K562 (cell line): Measurements from ENCODE around the gene UBE2L3. TPM values are rescaled to one million over a fixed set of nuclear protein-coding genes. Genes with fewer than 3 reads are reported as not detected.

ENCODE experiments used
- CBFA2T2 ChIP-seq: fragments of 450-650 bp; conservative IDR thresholded peaks from 2 replicates; pipeline ENCODE4 v1.6.1; 2017; ENCODE audit warnings: mild to moderate bottlenecking
- CBX3 ChIP-seq, 2 experiments: IDR thresholded peaks; 1 replicate in 1 of 2; 2 replicates in 1 of 2; pipeline ENCODE4 v1.6.1; 2012; ENCODE audit warnings: inconsistent platforms in 2 of 2, low read length in 2 of 2, borderline replicate concordance in 1 of 2, control low read depth in 1 of 2
- ESRRA ChIP-seq: fragments of 450-650 bp; IDR thresholded peaks from 2 replicates; pipeline ENCODE4 v1.6.1; 2014; ENCODE audit warnings: low read depth, mild to moderate bottlenecking, moderate library complexity, borderline replicate concordance
- FOXA3 ChIP-seq, 2 experiments: fragments of 450-650 bp in 1 of 2; sonication (generic) in 1 of 2; formaldehyde crosslinking; IDR thresholded peaks in 1 of 2; conservative IDR thresholded peaks in 1 of 2; 2 replicates each; pipeline versions ENCODE4 v1.4.0 to v1.8.0; 2020 to 2022; ENCODE audit warnings: mild to moderate bottlenecking in 2 of 2, missing genetic modification reagents in 1 of 2
- FOXK2 ChIP-seq, 2 experiments: fragments of 450-650 bp; IDR thresholded peaks in 1 of 2; conservative IDR thresholded peaks in 1 of 2; 2 replicates each; pipeline ENCODE4 v1.6.1; 2016; ENCODE audit warnings: low read depth in 2 of 2, mild to moderate bottlenecking in 1 of 2
- GTF2F1 ChIP-seq: IDR thresholded peaks from 2 replicates; pipeline ENCODE4 v1.6.1; 2011; ENCODE audit warnings: low read depth, low read length, improper control_type of control experiment
- KAT2B ChIP-seq: IDR thresholded peaks from one replicate; pipeline ENCODE4 v1.6.1; 2012; ENCODE audit warnings: low read depth, mild to moderate bottlenecking, control low read depth, inconsistent platforms, low read length, moderate library complexity
- MEF2D ChIP-seq: conservative IDR thresholded peaks from 2 replicates; pipeline ENCODE4 v1.6.1; 2016; ENCODE audit warnings: low read depth, missing genetic modification characterization, missing compliant biosample characterization
- MYC ChIP-seq, 2 experiments: fragments of 250-450 bp in 1 of 2; sonication (Bioruptor Pico) in 1 of 2; IDR thresholded peaks; 2 replicates each; pipeline versions ENCODE4 v1.5.1 to v1.6.1; 2012 to 2021; ENCODE audit warnings: low read depth in 2 of 2, borderline replicate concordance in 1 of 2, improper control_type of control experiment in 1 of 2, low read length in 1 of 2, mild to moderate bottlenecking in 1 of 2, moderate library complexity in 1 of 2
- NFYB ChIP-seq: IDR thresholded peaks from 2 replicates; pipeline ENCODE4 v1.6.1; 2011; ENCODE audit warnings: mild to moderate bottlenecking, moderate library complexity; ENCODE audit not compliant: insufficient read length; ENCODE audit errors: extremely low read depth
- RUNX1 ChIP-seq: sonication (generic); IDR thresholded peaks from 2 replicates; pipeline ENCODE4 v1.6.1; 2016; ENCODE audit warnings: antibody characterized with exemption, low read depth
- SAFB ChIP-seq: fragments of 200-400 bp; formaldehyde crosslinking; IDR thresholded peaks from 2 replicates; pipeline ENCODE4 v1.6.1; 2017; ENCODE audit warnings: low read depth, low read length, borderline replicate concordance
- SIRT6 ChIP-seq: IDR thresholded peaks from one replicate; pipeline ENCODE4 v1.6.1; 2012; ENCODE audit warnings: low read depth, mild to moderate bottlenecking, control low read depth, inconsistent platforms, low read length, moderate library complexity
- SMAD2 ChIP-seq: fragments of 150-350 bp; IDR thresholded peaks from 2 replicates; pipeline ENCODE4 v1.6.1; 2014; ENCODE audit warnings: low read depth, mild to moderate bottlenecking, low read length
- UBTF ChIP-seq, 2 experiments: IDR thresholded peaks; 2 replicates each; pipeline ENCODE4 v1.6.1; 2012; ENCODE audit warnings: improper control_type of control experiment in 2 of 2, low read depth in 2 of 2, low read length in 2 of 2, borderline replicate concordance in 1 of 2
- ZNF639 ChIP-seq, 2 experiments: fragments of 200-800 bp in 1 of 2; sonication (Bioruptor generic) in 1 of 2; sonication (generic) in 1 of 2; formaldehyde crosslinking in 1 of 2; IDR thresholded peaks in 1 of 2; conservative IDR thresholded peaks in 1 of 2; 2 replicates each; pipeline versions ENCODE4 v1.5.0 to v1.6.1; 2016 to 2020; ENCODE audit warnings: missing compliant biosample characterization in 1 of 2, missing genetic modification characterization in 1 of 2, missing genetic modification reagents in 1 of 2
- ZNF778 ChIP-seq: fragments of 450-650 bp; formaldehyde crosslinking; IDR thresholded peaks from 2 replicates; pipeline ENCODE4 v1.4.0; 2020; ENCODE audit warnings: mild to moderate bottlenecking, moderate library complexity
- ZNF780A ChIP-seq: fragments of 250-450 bp; sonication (Bioruptor Pico); IDR thresholded peaks from 2 replicates; pipeline ENCODE4 v1.5.0; 2021; ENCODE audit warnings: mild to moderate bottlenecking
- polyA plus RNA-seq, 8 experiments: library from polyadenylated mRNA; depleted of rRNA in 4 of 8; stranded (reverse) in 5 of 8; unstranded in 3 of 8; fragments of >200 nt; fragmentation: Nextera tagmentation in 2 of 8; fragmentation: Illumina TruSeq in 1 of 8; extraction: Ambion mirVana in 2 of 8; extraction: Trizol in 1 of 8; gene quantifications; 2 replicates each; pipeline versions ENCODE4 v1.2.1 to v1.2.3, GENCODE V29; 2011 to 2014; ENCODE audit warnings: inconsistent platforms in 1 of 8, missing spikeins in 1 of 8
- total RNA-seq, 7 experiments: library from RNA; depleted of rRNA in 6 of 7; stranded (reverse); fragments of >200 nt in 6 of 7; fragmentation: Illumina TruSeq in 2 of 7; extraction: Trizol in 2 of 7; gene quantifications; 2 replicates each; pipeline versions ENCODE4 v1.2.1 to v1.2.3, GENCODE V29; 2011 to 2021; ENCODE audit warnings: low replicate concordance in 1 of 7
- TF ChIP-seq, protein P1 (sequence below): fragments of 450-650 bp; formaldehyde crosslinking; IDR thresholded peaks from 2 replicates; pipeline ENCODE4 v1.4.0; 2022; ENCODE audit warnings: missing genetic modification characterization
- TF ChIP-seq, protein P2 (sequence below): fragments of 250-450 bp; sonication (Bioruptor Pico); IDR thresholded peaks from 2 replicates; pipeline ENCODE4 v1.4.0; 2020

Gene UBE2L3
- total and polyA plus RNA-seq, 9 of the 15 experiments (the other 6 are each of a cell fraction or from before 2014, with no cell fraction given), result 215 to 625 (median 285) TPM

DNA sequence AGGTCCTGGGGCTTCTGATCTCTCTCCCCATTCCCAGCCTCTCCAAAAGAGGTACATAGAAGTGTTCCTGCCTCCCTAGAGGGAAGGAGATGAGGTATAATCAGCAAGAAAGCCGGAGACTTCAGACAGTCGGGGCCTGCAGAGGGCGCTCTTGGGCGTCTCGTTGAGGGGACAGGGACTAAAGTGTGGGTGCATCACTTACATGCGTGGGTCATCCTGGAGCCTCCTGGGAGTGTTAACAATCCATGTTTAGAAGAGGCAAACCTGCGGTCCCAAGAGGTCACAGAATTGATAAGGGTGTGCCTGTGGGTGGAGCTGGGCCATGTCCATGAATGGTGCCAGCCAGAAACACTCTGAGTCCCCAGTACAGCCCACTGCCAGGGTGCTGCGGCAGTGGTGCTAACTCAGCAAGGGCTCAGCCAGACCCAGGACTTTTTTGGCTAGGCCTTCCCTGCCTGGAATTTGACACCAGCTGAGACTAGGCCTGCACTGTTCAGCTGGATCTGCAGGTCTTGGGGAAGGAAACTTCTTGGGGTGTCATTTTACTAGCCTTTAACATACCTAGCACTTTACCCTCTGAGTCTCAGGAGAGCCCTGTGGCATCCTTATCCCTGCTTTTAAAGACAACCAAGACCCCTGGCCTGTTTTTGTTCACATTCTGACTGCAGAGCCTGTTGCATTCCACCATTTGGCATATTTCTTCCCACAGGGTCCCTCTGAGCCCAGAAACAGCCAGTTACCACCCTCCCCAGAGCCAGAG, 56.8 kb downstream of the UBE2L3 start (continued):
- TF ChIP-seq UBTF (IDR thresholded peaks at IDR 0.05; ENCODE audit: borderline replicate concordance in 1 of 2, low read depth in 2 of 2, low read length in 2 of 2) (no peak), GTF2F1 (0 out of 2 replicates have a peak, but pooled peaks have one; percentile 2), ESRRA (no peak), MEF2D (tag) (no peak), RUNX1 (no peak), NFYB (no peak), SMAD2 (no peak), CBX3 (IDR thresholded peaks at IDR 0.05; ENCODE audit: borderline replicate concordance in 1 of 2, low read length in 2 of 2) (no peak), KAT2B (no peak), FOXA3 (CRISPR knock-in tag; conservative IDR thresholded peaks at IDR 0.05 in 1 of 2, IDR thresholded peaks at IDR 0.05 in 1 of 2) (no peak), SAFB (no peak), ZNF639 (CRISPR knock-in tag; conservative IDR thresholded peaks at IDR 0.05 in 1 of 2, IDR thresholded peaks at IDR 0.05 in 1 of 2) (no peak), CBFA2T2 (no peak), MYC (IDR thresholded peaks at IDR 0.05; ENCODE audit: low read depth, low read length) (peak; percentile 56; the same call in 1 of the 2 replicates), MYC (CRISPR knock-in tag; IDR thresholded peaks at IDR 0.05; ENCODE audit: borderline replicate concordance, low read depth) (no peak), SIRT6 (no peak), ZNF778 (CRISPR knock-in tag) (no peak), ZNF780A (no peak), FOXK2 (conservative IDR thresholded peaks at IDR 0.05 in 1 of 2, IDR thresholded peaks at IDR 0.05 in 1 of 2; ENCODE audit: low read depth in 2 of 2) (no peak)
- TF ChIP-seq, protein P1, sequence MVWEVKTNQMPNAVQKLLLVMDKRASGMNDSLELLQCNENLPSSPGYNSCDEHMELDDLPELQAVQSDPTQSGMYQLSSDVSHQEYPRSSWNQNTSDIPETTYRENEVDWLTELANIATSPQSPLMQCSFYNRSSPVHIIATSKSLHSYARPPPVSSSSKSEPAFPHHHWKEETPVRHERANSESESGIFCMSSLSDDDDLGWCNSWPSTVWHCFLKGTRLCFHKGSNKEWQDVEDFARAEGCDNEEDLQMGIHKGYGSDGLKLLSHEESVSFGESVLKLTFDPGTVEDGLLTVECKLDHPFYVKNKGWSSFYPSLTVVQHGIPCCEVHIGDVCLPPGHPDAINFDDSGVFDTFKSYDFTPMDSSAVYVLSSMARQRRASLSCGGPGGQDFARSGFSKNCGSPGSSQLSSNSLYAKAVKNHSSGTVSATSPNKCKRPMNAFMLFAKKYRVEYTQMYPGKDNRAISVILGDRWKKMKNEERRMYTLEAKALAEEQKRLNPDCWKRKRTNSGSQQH (CRISPR knock-in tag), result no peak
- TF ChIP-seq, protein P2, sequence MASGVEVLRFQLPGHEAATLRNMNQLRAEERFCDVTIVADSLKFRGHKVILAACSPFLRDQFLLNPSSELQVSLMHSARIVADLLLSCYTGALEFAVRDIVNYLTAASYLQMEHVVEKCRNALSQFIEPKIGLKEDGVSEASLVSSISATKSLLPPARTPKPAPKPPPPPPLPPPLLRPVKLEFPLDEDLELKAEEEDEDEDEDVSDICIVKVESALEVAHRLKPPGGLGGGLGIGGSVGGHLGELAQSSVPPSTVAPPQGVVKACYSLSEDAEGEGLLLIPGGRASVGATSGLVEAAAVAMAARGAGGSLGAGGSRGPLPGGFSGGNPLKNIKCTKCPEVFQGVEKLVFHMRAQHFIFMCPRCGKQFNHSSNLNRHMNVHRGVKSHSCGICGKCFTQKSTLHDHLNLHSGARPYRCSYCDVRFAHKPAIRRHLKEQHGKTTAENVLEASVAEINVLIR (CRISPR knock-in tag), result no peak
